Right lobe of liver (tissue), 4 donors: ENCODE results near the gene TRIM2.

Experiments
- CTCF ChIP-seq, 4 donors: fragments of 200-600 bp in 3 of 4; fragments of 450-650 bp in 1 of 4; IDR thresholded peaks; one replicate each; pipeline versions ENCODE4 v1.5.1 to v1.8.0; 2016 to 2022; ENCODE audit warnings: antibody characterized with exemption in 4 of 4, mild to moderate bottlenecking in 2 of 4
- POLR2A ChIP-seq: fragments of 450-650 bp; IDR thresholded peaks from one replicate; pipeline ENCODE4 v1.6.1; 2017; ENCODE audit warnings: antibody characterized with exemption, mild to moderate bottlenecking
- donor health status: DM: no; HTN: no; CAD: no.
- donor health status: DM: no; HTN: no; CAD: no.
- donor health status: DM: no; HTN: yes; CAD: no.

GRCh38 chr4:153310793-153311192, 106.5 kb downstream of the TRIM2 start:
- no peak for TF ChIP-seq POLR2A
- no peak for TF ChIP-seq CTCF (IDR thresholded peaks at IDR 0.05)
